Sigmoid colon (tissue), 4 donors: ENCODE results near the gene PAWR.

Source experiments
- POLR2AphosphoS5 ChIP-seq, 4 donors: sonication (generic); formaldehyde crosslinking; IDR thresholded peaks; one replicate each; pipeline ENCODE4 v1.6.1; 2017; ENCODE audit warnings: antibody characterized with exemption in 4 of 4
- TF ChIP-seq, protein P1 (sequence below), 4 experiments: fragments of 450-650 bp in 3 of 4; fragments of 200-600 bp in 1 of 4; IDR thresholded peaks; one replicate each; pipeline ENCODE4 v1.5.1; 2016 to 2019; ENCODE audit warnings: antibody characterized with exemption in 4 of 4, mild to moderate bottlenecking in 3 of 4, moderate library complexity in 2 of 4

DNA sequence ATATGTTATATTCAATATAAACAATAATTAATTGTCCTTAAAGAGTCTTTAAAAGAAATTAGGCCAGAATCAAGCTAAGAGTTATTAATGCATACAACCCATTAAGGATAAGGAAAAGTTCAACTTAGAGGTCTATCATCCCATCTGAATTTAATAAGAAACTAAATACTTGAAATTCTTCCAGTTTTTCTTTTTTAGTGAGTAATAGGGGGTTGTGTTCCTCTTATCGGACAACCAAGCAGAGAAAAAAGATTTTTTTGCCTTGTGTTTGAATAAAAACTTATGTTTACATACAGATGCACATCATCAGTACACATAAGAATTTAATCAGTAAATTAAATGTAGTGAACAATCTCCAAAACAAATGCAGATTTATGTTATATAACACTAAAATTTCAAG, 32.5 kb downstream of the PAWR start:
- TF ChIP-seq, protein P1, sequence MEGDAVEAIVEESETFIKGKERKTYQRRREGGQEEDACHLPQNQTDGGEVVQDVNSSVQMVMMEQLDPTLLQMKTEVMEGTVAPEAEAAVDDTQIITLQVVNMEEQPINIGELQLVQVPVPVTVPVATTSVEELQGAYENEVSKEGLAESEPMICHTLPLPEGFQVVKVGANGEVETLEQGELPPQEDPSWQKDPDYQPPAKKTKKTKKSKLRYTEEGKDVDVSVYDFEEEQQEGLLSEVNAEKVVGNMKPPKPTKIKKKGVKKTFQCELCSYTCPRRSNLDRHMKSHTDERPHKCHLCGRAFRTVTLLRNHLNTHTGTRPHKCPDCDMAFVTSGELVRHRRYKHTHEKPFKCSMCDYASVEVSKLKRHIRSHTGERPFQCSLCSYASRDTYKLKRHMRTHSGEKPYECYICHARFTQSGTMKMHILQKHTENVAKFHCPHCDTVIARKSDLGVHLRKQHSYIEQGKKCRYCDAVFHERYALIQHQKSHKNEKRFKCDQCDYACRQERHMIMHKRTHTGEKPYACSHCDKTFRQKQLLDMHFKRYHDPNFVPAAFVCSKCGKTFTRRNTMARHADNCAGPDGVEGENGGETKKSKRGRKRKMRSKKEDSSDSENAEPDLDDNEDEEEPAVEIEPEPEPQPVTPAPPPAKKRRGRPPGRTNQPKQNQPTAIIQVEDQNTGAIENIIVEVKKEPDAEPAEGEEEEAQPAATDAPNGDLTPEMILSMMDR (IDR thresholded peaks at IDR 0.05): no peak
- no peak for TF ChIP-seq POLR2AphosphoS5 (IDR thresholded peaks at IDR 0.05)
